Loucy (cell line): ENCODE measurements around the gene ATG7.

Experiments used
- H2AFZ ChIP-seq: fragments of 200-600 bp; sonication (generic); 2 replicates; pipeline ENCODE4 v1.6.0; 2016; ENCODE audit warnings: antibody characterized with exemption, mild to moderate bottlenecking, low read length, moderate library complexity
- H3F3A ChIP-seq: fragments of 200-600 bp; 2 replicates; pipeline ENCODE4 v1.6.0; 2016; ENCODE audit warnings: antibody characterized with exemption, low read depth, mild to moderate bottlenecking
- H3K27me3 ChIP-seq: fragments of 200-600 bp; sonication (generic); 2 replicates; pipeline ENCODE4 v1.6.1; 2014; ENCODE audit warnings: low read length, mild to moderate bottlenecking; ENCODE audit not compliant: insufficient read depth, poor library complexity, severe bottlenecking
- H3K36me3 ChIP-seq: fragments of 200-600 bp; sonication (generic); 2 replicates; pipeline ENCODE4 v1.6.1; 2016; ENCODE audit warnings: low read length; ENCODE audit not compliant: insufficient read depth
- H3K4me1 ChIP-seq: fragments of 200-600 bp; sonication (generic); 2 replicates; pipeline ENCODE4 v1.5.1; 2014; ENCODE audit warnings: low read length, mild to moderate bottlenecking; ENCODE audit not compliant: insufficient read depth, poor library complexity, severe bottlenecking
- H3K4me2 ChIP-seq: fragments of 200-600 bp; sonication (generic); 2 replicates; pipeline ENCODE4 v1.6.0; 2014; ENCODE audit warnings: antibody characterized with exemption, low read length, low read depth, mild to moderate bottlenecking; ENCODE audit not compliant: poor library complexity, severe bottlenecking
- H3K4me3 ChIP-seq: fragments of 200-600 bp; sonication (generic); 2 replicates; pipeline ENCODE4 v1.5.1; 2014; ENCODE audit warnings: low read length, mild to moderate bottlenecking, mixed read lengths; ENCODE audit not compliant: poor library complexity, severe bottlenecking
- H3K79me2 ChIP-seq: fragments of 200-600 bp; sonication (generic); 2 replicates; pipeline ENCODE4 v1.6.1; 2014; ENCODE audit warnings: low read length; ENCODE audit not compliant: insufficient read depth
- H3K9ac ChIP-seq: fragments of 200-600 bp; sonication (generic); 2 replicates; pipeline ENCODE4 v1.6.0; 2014; ENCODE audit warnings: mild to moderate bottlenecking, low read depth, low read length, moderate library complexity; ENCODE audit not compliant: poor library complexity, severe bottlenecking
- H3K9me2 ChIP-seq: fragments of 200-600 bp; sonication (generic); replicated peaks from 2 replicates; pipeline ENCODE4 v1.6.1; 2016; ENCODE audit warnings: low read depth, low read length, mixed read lengths
- H3K9me3 ChIP-seq: fragments of 200-600 bp; sonication (generic); 2 replicates; pipeline ENCODE4 v1.6.1; 2014; ENCODE audit warnings: mild to moderate bottlenecking, antibody characterized with exemption, low read length, low read depth; ENCODE audit not compliant: insufficient read depth
- H4K20me1 ChIP-seq: fragments of 200-600 bp; sonication (generic); 2 replicates; pipeline ENCODE4 v1.6.0; 2014; ENCODE audit warnings: antibody characterized with exemption, low read length, mild to moderate bottlenecking; ENCODE audit not compliant: insufficient read depth, poor library complexity, severe bottlenecking
- CTCF ChIP-seq: fragments of 200-600 bp; sonication (generic); conservative IDR thresholded peaks from 2 replicates; pipeline ENCODE4 v1.5.1; 2014; ENCODE audit warnings: mild to moderate bottlenecking, antibody characterized with exemption, low read length
- EZH2phosphoT487 ChIP-seq: fragments of 200-600 bp; IDR thresholded peaks from 2 replicates; pipeline ENCODE4 v1.6.1; 2018; ENCODE audit warnings: antibody characterized with exemption, mild to moderate bottlenecking, moderate library complexity, borderline replicate concordance

Gene ATG7

GRCh38 chr3:11364181-11364580, 92.0 kb downstream of the ATG7 start:
- Histone ChIP-seq H3K4me2 (peak overlapping the region; percentile 22), H3K27me3 (no peaks in the 10 kb centered on the region), H3K9ac (no peak overlapping the region), H3F3A (0 out of 2 replicates have a peak, but pooled peaks cover 3% of the 10 kb centered on the region), H2AFZ (no peak overlapping the region), H3K79me2 (no peaks in the 10 kb centered on the region), H4K20me1 (no peaks in the 10 kb centered on the region), H3K4me3 (no peak overlapping the region), H3K4me1 (peaks cover 25% of the 10 kb centered on the region), H3K9me2 (no peaks in the 10 kb centered on the region), H3K36me3 (peaks cover 43% of the 10 kb centered on the region; the same call in 1 of the 2 replicates), H3K9me3 (no peaks in the 10 kb centered on the region)
- no peak for TF ChIP-seq CTCF
- TF ChIP-seq EZH2phosphoT487, result no peak

- Histone ChIP-seq H3K36me3 (peaks cover 18% of the 10 kb centered on the region; the same call in 1 of the 2 replicates), H3K9ac (no peak overlapping the region), H4K20me1 (no peaks in the 10 kb centered on the region), H3K9me3 (no peaks in the 10 kb centered on the region), H3K4me3 (no peak overlapping the region), H3F3A (0 out of 2 replicates have a peak, but pooled peaks cover 3% of the 10 kb centered on the region), H2AFZ (no peak overlapping the region), H3K9me2 (no peaks in the 10 kb centered on the region), H3K27me3 (no peaks in the 10 kb centered on the region), H3K4me1 (peaks cover 25% of the 10 kb centered on the region), H3K79me2 (no peaks in the 10 kb centered on the region), H3K4me2 (no peak overlapping the region)
- no peak for TF ChIP-seq EZH2phosphoT487
- no peak for TF ChIP-seq CTCF
Observed at GRCh38 chr3:11367143-11367693, 95.0 kb downstream of the ATG7 start.

GRCh38 chr3:11370191-11370590, 98.0 kb downstream of the ATG7 start:
- H3F3A ChIP-seq, result no peaks in the 10 kb centered on the region
- peaks cover 14% of the 10 kb centered on the region for H3K4me1 ChIP-seq
- no peak overlapping the region for H3K4me3 ChIP-seq
- no peaks in the 10 kb centered on the region for H3K9me2 ChIP-seq
- no peaks in the 10 kb centered on the region for H3K79me2 ChIP-seq
- TF ChIP-seq EZH2phosphoT487, result no peak
- no peak for TF ChIP-seq CTCF
- H3K9ac ChIP-seq, result no peak overlapping the region
- peaks cover 4% of the 10 kb centered on the region; the same call in 1 of the 2 replicates for H3K36me3 ChIP-seq
- no peaks in the 10 kb centered on the region for H3K27me3 ChIP-seq
- H2AFZ ChIP-seq, result no peak overlapping the region
- H3K4me2 ChIP-seq, result no peak overlapping the region
- no peaks in the 10 kb centered on the region for H3K9me3 ChIP-seq
- no peaks in the 10 kb centered on the region for H4K20me1 ChIP-seq
